HG03039 (cell line): Measurements from ENCODE around the gene LRMDA.

Experiments used
- ATAC-seq: cut with Tn5 transposase; IDR thresholded peaks from one replicate; pipeline ENCODE4 v1.9.1; 2021; ENCODE audit warnings: mild to moderate bottlenecking, moderate library complexity; ENCODE audit not compliant: unreplicated experiment

LRMDA gene

DNA sequence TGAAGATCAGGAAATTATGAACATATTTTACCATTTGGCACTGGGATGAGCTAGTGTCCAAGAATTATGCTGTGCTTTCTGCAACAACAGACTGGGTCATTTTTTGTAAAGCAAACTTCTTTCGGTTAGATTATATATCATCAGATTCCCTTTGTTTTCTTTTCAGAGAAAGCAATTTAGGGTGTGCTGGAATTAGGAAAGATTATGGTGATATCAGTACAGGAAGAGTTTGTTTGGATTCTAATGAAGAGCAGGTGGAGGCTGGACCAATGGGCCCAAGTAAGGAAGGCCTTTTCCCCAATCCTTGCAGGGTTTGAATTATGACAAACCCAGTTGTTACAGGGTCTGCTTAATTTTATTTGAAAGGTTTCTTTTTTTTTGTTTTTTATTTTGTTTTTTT lies 1113.4 kb downstream of the LRMDA start:
- no peak for ATAC-seq

DNA sequence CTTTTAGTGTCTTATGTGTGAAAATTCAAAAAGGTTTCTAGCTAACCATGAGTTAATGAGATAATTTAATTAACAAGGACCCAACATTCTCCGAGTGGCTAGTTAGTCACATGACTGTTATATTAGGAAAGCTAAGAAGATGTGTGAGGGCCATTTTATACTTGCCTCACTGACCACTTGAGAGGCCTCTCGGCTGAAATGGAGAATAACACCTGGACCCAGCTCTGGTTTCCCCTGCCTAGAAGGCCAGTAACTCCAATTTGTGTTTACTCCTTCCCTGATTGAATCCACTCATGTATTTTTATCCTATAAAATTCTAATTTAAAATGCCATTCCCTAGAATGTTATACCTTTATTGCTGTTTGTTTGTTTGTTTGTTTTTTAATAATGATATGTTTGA lies 1115.0 kb downstream of the LRMDA start:
- ATAC-seq = no peak

- ATAC-seq = no peak
These were observed 1116.0 kb downstream of the LRMDA start for GRCh38 chr10:76547352-76547972.

DNA sequence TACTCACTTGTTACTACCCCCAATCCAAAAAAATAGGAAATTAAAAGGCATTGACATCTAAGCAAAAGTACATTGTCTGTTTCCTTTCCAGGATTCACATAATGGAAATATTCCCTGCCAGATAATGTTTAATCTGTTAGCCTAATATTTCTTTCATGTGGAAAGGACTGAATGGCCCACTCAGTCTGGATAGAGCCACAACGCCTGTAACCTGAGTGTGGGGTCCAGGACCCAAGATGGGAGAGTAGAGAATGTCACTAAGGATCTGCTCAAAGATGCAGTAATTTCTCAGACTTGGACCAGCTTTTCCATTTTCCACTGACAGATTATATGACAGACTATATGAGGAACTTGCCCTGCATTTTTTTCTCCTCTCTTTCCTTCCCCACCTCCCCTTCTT lies 1117.3 kb downstream of the LRMDA start:
- ATAC-seq = no peak

- no peak for ATAC-seq
These were observed 1117.7 kb downstream of the LRMDA start for GRCh38 chr10:76549171-76549570.

- no peak for ATAC-seq
These were observed 1119.4 kb downstream of the LRMDA start for GRCh38 chr10:76550806-76551205.

DNA sequence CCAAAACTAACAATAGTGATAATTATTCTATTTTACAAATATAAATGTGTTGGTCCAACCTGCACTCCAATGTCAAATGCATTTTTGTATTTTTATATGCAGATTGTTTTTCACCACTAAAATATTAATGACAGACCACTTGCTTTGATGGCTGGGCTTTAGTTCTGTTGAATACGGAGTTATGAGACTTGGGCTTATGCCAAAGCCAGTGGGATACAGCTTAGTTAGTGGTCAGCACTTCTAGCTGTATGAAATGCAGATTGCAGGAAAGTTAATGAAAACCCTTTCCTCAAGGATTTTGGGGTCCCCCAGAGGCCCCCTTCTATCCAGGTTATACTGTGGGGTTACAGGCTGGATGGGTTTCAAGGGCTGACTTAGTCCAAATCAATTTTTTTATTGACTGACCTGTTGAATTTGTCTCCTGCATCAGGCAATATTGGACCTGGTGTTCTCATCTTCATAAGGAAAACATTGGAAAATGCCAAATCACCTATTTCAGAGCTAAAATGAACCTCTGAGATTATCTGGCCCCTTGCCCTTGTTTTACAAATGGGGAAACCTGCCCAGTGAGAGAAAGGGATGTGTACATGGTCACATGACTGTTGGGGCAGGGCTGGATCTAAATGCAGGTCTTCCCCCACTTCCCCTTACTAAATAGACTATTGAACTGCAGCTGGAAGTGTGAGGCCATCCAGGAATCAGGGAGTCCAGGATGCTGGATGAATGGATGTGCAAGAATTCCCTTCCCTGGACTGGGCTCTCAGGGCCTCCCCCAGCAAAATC lies 1120.9 kb downstream of the LRMDA start:
- no peak for ATAC-seq

GRCh38 chr10:76553263-76554032 lies 1122.0 kb downstream of the LRMDA start:
- no peak for ATAC-seq

- no peak for ATAC-seq
These were observed 1122.6 kb downstream of the LRMDA start for GRCh38 chr10:76554033-76554408.

GRCh38 chr10:76554478-76554877 lies 1123.1 kb downstream of the LRMDA start:
- no peak for ATAC-seq

DNA sequence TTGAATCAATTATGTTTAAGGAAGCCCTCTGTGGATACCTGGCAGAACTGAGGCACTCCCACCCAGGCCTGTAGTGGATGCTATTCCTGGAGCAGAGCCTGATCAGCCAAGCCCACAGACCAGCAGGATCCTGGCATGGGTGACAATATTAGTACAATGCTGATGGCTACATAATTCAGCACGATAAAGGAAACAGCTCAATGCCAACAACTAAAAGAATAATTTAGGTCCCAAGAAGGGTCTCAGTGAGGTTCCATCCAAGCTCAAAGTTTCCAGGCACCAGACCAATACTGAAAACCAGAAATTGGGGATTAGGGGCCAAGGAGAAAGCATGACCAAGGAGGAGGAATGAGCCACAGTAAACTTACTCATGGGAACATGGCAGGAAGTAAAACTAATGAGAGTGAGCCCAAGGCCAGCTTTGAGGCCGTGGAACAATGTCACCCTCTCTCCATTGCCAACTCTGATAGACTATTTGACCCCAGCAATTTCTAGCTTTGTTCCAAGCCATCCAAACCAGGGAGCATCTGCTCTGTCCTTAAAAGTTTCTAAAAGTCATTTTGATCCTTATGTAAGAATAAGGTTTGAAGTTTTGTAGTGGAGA lies 1123.7 kb downstream of the LRMDA start:
- no peak for ATAC-seq

- no peak for ATAC-seq
These were observed 1125.9 kb downstream of the LRMDA start for GRCh38 chr10:76557366-76557765.

DNA sequence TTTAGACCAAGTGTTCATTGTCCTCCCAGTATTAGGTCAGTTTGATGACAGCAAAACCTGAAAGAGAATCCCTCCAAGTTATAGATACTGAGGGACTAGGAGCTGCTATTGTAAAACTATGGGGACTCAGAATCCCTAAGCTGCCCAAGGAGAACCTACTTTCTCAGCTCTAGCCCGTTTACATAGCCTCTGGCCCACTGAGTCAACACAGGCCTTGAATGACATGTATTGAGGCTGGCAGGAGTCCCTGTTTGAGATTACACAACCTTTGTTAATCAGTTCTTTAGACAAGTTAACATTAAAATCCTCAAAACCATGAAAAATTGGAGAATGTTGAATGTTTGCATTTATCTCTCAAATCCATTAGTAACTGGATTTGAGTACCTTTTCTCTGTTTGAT lies 1127.2 kb downstream of the LRMDA start:
- no peak for ATAC-seq

DNA sequence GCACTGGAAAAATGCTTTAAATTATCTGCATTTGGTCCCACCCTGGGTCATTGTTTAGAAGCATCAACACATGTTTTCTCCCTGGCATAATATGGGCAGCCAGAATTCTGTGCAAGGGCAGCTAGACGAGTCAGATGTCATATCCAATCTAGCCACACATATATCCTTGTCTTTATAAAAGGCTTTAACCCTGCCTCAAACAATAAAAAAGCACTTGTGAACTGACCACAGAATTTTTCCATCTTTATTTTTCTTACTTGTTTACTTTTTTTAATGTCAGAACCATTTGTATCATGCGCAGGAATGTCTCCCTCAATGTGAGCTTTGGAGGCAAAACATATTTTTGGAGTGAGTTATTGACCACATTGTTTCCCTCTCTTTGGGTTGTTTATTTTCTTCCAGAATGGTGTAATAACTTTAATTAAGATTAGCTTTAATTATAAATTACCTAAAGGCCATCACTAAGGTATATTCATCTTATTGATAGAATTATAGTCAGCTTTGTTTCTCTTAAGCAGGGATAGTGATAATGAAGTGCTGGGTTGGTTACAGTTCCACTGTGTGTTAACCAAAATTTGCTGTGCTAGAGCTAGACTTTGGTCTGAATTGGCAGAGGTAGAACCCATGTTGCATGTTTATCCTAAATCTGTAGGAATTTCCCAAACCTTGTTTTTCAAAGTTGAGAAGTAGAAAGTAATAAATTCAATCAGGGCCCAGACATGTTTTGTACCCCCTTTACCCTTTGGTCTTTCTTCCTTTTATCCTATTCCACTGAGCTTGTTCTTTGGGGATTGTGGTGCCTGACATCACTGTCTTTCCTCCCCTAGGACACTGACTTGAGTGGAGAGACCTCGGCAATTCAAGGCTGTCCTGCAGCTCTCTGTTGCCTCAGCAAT lies 1127.8 kb downstream of the LRMDA start:
- ATAC-seq = no peak

DNA sequence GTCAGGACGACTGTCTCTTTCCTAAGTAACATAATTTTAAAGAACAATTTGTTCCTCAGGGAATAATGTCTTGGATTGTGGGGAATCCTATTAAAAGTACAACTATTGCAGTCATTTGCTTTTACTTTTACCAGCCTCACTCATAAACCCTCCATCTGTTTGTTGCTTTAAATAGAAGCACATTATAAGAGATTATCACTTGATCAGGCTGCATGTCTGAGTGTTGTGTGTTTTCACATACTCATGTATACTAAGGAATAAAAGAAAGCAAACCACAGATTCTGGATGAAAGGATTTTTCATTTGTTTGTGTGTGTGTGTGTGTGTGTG lies 1128.4 kb downstream of the LRMDA start:
- no peak for ATAC-seq

GRCh38 chr10:76560338-76560737 lies 1128.9 kb downstream of the LRMDA start:
- no peak for ATAC-seq

- ATAC-seq = no peak
These were observed 1131.9 kb downstream of the LRMDA start for GRCh38 chr10:76563286-76563685.

- no peak for ATAC-seq
These were observed 1140.6 kb downstream of the LRMDA start for GRCh38 chr10:76572021-76572420.

DNA sequence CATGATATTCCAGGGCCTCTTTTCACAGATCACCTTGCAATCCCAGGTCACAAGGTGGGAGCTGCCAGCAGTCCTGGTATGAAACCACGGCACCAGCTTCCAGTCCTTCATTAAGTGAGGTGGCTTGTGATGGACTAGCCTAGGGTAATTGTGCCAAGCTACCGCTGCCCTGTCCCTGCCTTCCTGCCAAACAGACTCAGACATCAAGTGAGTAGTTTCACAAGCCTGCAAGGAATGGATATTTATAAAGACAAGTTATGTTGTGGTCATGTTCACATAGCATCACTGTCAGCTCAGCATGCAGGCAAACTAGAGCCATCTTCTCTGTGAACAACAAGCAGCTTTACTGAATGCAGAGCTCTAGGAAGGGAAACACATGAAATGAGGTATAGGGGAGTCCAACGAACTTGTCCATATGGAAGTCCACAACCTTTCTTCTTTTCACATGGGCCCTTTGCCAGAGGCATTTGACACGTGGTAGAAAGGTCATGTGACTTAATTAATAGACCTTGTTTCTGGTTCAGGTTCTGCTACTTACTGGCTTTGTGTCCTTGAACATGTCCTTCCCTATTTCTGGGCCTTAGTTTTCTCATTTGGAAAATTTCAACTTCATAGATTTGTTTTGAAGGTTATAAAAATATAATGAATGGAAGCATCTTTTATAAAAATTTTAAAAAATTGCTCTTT lies 1145.0 kb downstream of the LRMDA start:
- no peak for ATAC-seq

- no peak for ATAC-seq
These were observed 1146.0 kb downstream of the LRMDA start for GRCh38 chr10:76577455-76577854.
